Tibial nerve (tissue), 4 donors: ENCODE measurements around the gene CCDC107.

Source experiments
- EP300 ChIP-seq, 2 donors: sonication (generic); formaldehyde crosslinking; IDR thresholded peaks; one replicate each; pipeline ENCODE4 v1.6.1; 2017; ENCODE audit warnings: antibody characterized with exemption in 2 of 2, mild to moderate bottlenecking in 1 of 2
- POLR2A ChIP-seq, 2 donors: fragments of 450-650 bp; IDR thresholded peaks; one replicate each; pipeline ENCODE4 v1.6.1; 2017; ENCODE audit warnings: antibody characterized with exemption in 2 of 2, mild to moderate bottlenecking in 2 of 2, moderate library complexity in 2 of 2
- TF ChIP-seq, protein P1 (sequence below), 5 experiments: fragments of 200-600 bp in 3 of 5; fragments of 450-650 bp in 2 of 5; sonication (generic) in 3 of 5; IDR thresholded peaks; one replicate each; pipeline ENCODE4 v1.5.1; 2016 to 2019; ENCODE audit warnings: antibody characterized with exemption in 5 of 5, mild to moderate bottlenecking in 3 of 5, moderate library complexity in 2 of 5

DNA sequence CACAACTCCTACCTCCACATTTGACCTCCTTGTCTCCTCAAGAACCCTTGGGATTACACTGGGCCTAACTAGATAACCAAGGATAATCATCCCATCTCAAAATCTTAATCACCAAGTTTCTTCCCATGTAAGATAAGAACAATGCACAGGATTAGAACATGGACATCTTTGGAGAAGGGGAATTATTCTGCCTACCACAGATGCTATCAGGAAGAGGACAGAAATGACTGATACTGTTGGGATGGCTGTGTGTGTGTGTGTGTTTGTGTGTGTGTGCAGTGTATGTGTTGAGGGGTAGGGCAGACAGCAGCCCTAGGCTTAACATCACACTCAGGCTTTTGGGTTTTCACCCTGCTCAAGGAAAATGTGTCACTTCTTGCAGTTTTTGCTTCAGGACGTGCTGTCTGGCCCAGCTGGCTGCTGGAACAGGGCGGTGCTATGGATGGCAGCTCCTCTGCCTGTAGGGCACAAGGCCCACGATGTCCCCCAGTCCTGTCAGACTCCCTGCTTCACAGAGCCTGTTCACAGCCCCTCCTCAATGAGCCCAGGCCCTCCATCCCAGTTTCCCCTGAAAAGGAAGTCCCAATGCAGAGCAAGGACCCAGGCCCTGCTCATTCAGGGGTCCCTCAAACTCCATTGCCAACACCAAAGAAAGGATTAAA, 23.4 kb downstream of the CCDC107 start:
- no peak for TF ChIP-seq POLR2A (IDR thresholded peaks at IDR 0.05)
- TF ChIP-seq, protein P1, sequence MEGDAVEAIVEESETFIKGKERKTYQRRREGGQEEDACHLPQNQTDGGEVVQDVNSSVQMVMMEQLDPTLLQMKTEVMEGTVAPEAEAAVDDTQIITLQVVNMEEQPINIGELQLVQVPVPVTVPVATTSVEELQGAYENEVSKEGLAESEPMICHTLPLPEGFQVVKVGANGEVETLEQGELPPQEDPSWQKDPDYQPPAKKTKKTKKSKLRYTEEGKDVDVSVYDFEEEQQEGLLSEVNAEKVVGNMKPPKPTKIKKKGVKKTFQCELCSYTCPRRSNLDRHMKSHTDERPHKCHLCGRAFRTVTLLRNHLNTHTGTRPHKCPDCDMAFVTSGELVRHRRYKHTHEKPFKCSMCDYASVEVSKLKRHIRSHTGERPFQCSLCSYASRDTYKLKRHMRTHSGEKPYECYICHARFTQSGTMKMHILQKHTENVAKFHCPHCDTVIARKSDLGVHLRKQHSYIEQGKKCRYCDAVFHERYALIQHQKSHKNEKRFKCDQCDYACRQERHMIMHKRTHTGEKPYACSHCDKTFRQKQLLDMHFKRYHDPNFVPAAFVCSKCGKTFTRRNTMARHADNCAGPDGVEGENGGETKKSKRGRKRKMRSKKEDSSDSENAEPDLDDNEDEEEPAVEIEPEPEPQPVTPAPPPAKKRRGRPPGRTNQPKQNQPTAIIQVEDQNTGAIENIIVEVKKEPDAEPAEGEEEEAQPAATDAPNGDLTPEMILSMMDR (IDR thresholded peaks at IDR 0.05) = no peak
- no peak for TF ChIP-seq EP300 (IDR thresholded peaks at IDR 0.05)
